Choroid plexus epithelial cell (primary cell): ENCODE measurements around the gene USH2A.

ENCODE experiments used
- DNase-seq: peaks from one replicate; pipeline ENCODE4 v3.0.0-alpha.2; 2010; ENCODE audit warnings: low read depth
- H3K4me3 ChIP-seq: 2 replicates; pipeline ENCODE4 v1.5.1; 2011; ENCODE audit warnings: low read depth, mild to moderate bottlenecking, control low read depth, low read length, moderate library complexity
- CTCF ChIP-seq: conservative IDR thresholded peaks from 2 replicates; pipeline ENCODE4 v1.5.1; 2011; ENCODE audit warnings: low read depth, mild to moderate bottlenecking, control low read depth, inconsistent platforms, low read length, moderate library complexity

Gene USH2A

GRCh38 chr1:216258856-216259255 lies 164.4 kb downstream of the USH2A start:
- TF ChIP-seq CTCF = no peak
- DNase-seq = no peak
- H3K4me3 ChIP-seq = no peak overlapping the region

GRCh38 chr1:216258386-216258785 lies 164.9 kb downstream of the USH2A start:
- DNase-seq = no peak
- TF ChIP-seq CTCF = no peak
- H3K4me3 ChIP-seq = no peak overlapping the region

GRCh38 chr1:216250861-216251260 lies 172.4 kb downstream of the USH2A start:
- no peak for TF ChIP-seq CTCF
- no peak overlapping the region for H3K4me3 ChIP-seq
- no peak for DNase-seq

- DNase-seq = no peak
- TF ChIP-seq CTCF = no peak
- no peak overlapping the region for H3K4me3 ChIP-seq
These were observed 174.6 kb downstream of the USH2A start for GRCh38 chr1:216248628-216249027.

GRCh38 chr1:216247937-216248336 lies 175.3 kb downstream of the USH2A start:
- H3K4me3 ChIP-seq = no peak overlapping the region
- no peak for DNase-seq
- TF ChIP-seq CTCF = no peak

GRCh38 chr1:216246577-216247203 lies 176.6 kb downstream of the USH2A start:
- no peak for TF ChIP-seq CTCF

GRCh38 chr1:216238844-216239243 lies 184.4 kb downstream of the USH2A start:
- no peak for DNase-seq
- TF ChIP-seq CTCF = no peak
- H3K4me3 ChIP-seq = no peak overlapping the region

More at GRCh38 chr1:216246577-216247203, 176.6 kb downstream of the USH2A start:
- H3K4me3 ChIP-seq = no peak overlapping the region
- DNase-seq = no peak
